Suprapubic skin (tissue), 3 donors: ENCODE measurements around the gene LIPG.

ENCODE experiments used
- CTCF ChIP-seq, 2 donors: fragments of 200-600 bp in 1 of 2; fragments of 450-650 bp in 1 of 2; sonication (generic) in 1 of 2; IDR thresholded peaks; one replicate each; pipeline ENCODE4 v1.5.1; 2016 to 2019; ENCODE audit warnings: antibody characterized with exemption in 2 of 2, mild to moderate bottlenecking in 1 of 2, moderate library complexity in 1 of 2
- POLR2AphosphoS5 ChIP-seq, 3 donors: sonication (generic); formaldehyde crosslinking; IDR thresholded peaks; one replicate each; pipeline ENCODE4 v1.6.1; 2017; ENCODE audit warnings: antibody characterized with exemption in 3 of 3

GRCh38 chr18:49580279-49580678 is 18.4 kb downstream of the LIPG start:
- TF ChIP-seq CTCF (IDR thresholded peaks at IDR 0.05) (no peak), POLR2AphosphoS5 (IDR thresholded peaks at IDR 0.05) (no peak)
